ENCODE results near the gene FBXO41.

The FBXO41 gene

GRCh38 chr2:73257021-73257420, 27.3 kb downstream of the FBXO41 start:
- no peak overlapping the region for H3K4me3 ChIP-seq (ENCODE audit: low read length)
- no peak for TF ChIP-seq CTCF (conservative IDR thresholded peaks at IDR 0.05; ENCODE audit: low read length)
- DNase-seq (ENCODE audit: low read depth) = no peak

GRCh38 chr2:73256618-73256922, 27.7 kb downstream of the FBXO41 start:
- no peak for TF ChIP-seq CTCF (conservative IDR thresholded peaks at IDR 0.05; ENCODE audit: low read length)
- H3K4me3 ChIP-seq (ENCODE audit: low read length) = no peak overlapping the region
- no peak for DNase-seq (ENCODE audit: low read depth)

- no peak overlapping the region for H3K4me3 ChIP-seq (ENCODE audit: low read length)
- no peak for TF ChIP-seq CTCF (conservative IDR thresholded peaks at IDR 0.05; ENCODE audit: low read length)
- DNase-seq (ENCODE audit: low read depth) = no peak
Observed at GRCh38 chr2:73255907-73256617, 28.2 kb downstream of the FBXO41 start.

- no peak for DNase-seq (ENCODE audit: low read depth)
- TF ChIP-seq CTCF (conservative IDR thresholded peaks at IDR 0.05; ENCODE audit: low read length) = no peak
Observed at GRCh38 chr2:73255007-73255644, 29.2 kb downstream of the FBXO41 start.

GRCh38 chr2:73254343-73255006, 29.8 kb downstream of the FBXO41 start:
- TF ChIP-seq CTCF (conservative IDR thresholded peaks at IDR 0.05; ENCODE audit: low read length) = no peak
- H3K4me3 ChIP-seq (ENCODE audit: low read length) = no peak overlapping the region
- no peak for DNase-seq (ENCODE audit: low read depth)

More at GRCh38 chr2:73255007-73255644, 29.2 kb downstream of the FBXO41 start:
- H3K4me3 ChIP-seq (ENCODE audit: low read length) = no peak overlapping the region

- TF ChIP-seq CTCF (conservative IDR thresholded peaks at IDR 0.05; ENCODE audit: low read length) = no peak
- no peak for DNase-seq (ENCODE audit: low read depth)
Observed at GRCh38 chr2:73253901-73254300, 30.4 kb downstream of the FBXO41 start.

GRCh38 chr2:73253400-73253799, 30.9 kb downstream of the FBXO41 start:
- DNase-seq (ENCODE audit: low read depth) = no peak
- no peak for TF ChIP-seq CTCF (conservative IDR thresholded peaks at IDR 0.05; ENCODE audit: low read length)
- H3K4me3 ChIP-seq (ENCODE audit: low read length) = no peak overlapping the region

More at GRCh38 chr2:73253901-73254300, 30.4 kb downstream of the FBXO41 start:
- H3K4me3 ChIP-seq (ENCODE audit: low read length) = no peak overlapping the region
